K562 (cell line): ENCODE results near the gene JPT1. TPM values are rescaled to one million over a fixed set of nuclear protein-coding genes. Genes with fewer than 3 reads are reported as not detected.

Experiments used
- GTF2A2 ChIP-seq: IDR thresholded peaks from 2 replicates; pipeline ENCODE4 v1.6.1; 2016; ENCODE audit warnings: mild to moderate bottlenecking, missing genetic modification characterization, missing compliant biosample characterization
- HDAC8 ChIP-seq: fragments of 450-650 bp; IDR thresholded peaks from 2 replicates; pipeline ENCODE4 v1.6.1; 2016; ENCODE audit warnings: mild to moderate bottlenecking, missing genetic modification characterization, moderate library complexity, missing compliant biosample characterization
- ID3 ChIP-seq, 2 experiments: fragments of 250-450 bp in 1 of 2; fragments of 450-650 bp in 1 of 2; sonication (Bioruptor Pico) in 1 of 2; IDR thresholded peaks; 2 replicates each; pipeline versions ENCODE4 v1.6.1 to v1.8.0; 2016 to 2021; ENCODE audit warnings: mild to moderate bottlenecking in 2 of 2, moderate library complexity in 2 of 2, missing compliant biosample characterization in 1 of 2, missing genetic modification characterization in 1 of 2
- KLF1 ChIP-seq: fragments of 450-650 bp; IDR thresholded peaks from 2 replicates; pipeline ENCODE4 v1.6.1; 2016; ENCODE audit warnings: missing genetic modification characterization, missing compliant biosample characterization
- MBD1 ChIP-seq: fragments of 250-450 bp; sonication (Bioruptor Pico); IDR thresholded peaks from 2 replicates; pipeline ENCODE4 v1.8.0; 2022; ENCODE audit warnings: inconsistent platforms
- NCOA1 ChIP-seq: fragments of 450-650 bp; IDR thresholded peaks from 2 replicates; pipeline ENCODE4 v1.6.1; 2016; ENCODE audit warnings: low read depth
- NFYB ChIP-seq: IDR thresholded peaks from 2 replicates; pipeline ENCODE4 v1.6.1; 2011; ENCODE audit warnings: mild to moderate bottlenecking, moderate library complexity; ENCODE audit not compliant: insufficient read length; ENCODE audit errors: extremely low read depth
- REST ChIP-seq, 2 experiments: fragments of 450-650 bp; formaldehyde crosslinking in 1 of 2; IDR thresholded peaks; 2 replicates each; pipeline versions ENCODE4 v1.4.0 to v1.6.1; 2014 to 2020; ENCODE audit warnings: mild to moderate bottlenecking in 2 of 2, borderline replicate concordance in 1 of 2, low read depth in 1 of 2
- TARDBP ChIP-seq: fragments of 450-650 bp; IDR thresholded peaks from 2 replicates; pipeline ENCODE4 v1.6.1; 2016
- ZFX ChIP-seq: sonication (generic); formaldehyde crosslinking; IDR thresholded peaks from 2 replicates; pipeline ENCODE4 v1.8.0; 2022; ENCODE audit warnings: mild to moderate bottlenecking, missing genetic modification reagents, moderate library complexity
- polyA plus RNA-seq, 8 experiments: library from polyadenylated mRNA; depleted of rRNA in 4 of 8; stranded (reverse) in 5 of 8; unstranded in 3 of 8; fragments of >200 nt; fragmentation: Nextera tagmentation in 2 of 8; fragmentation: Illumina TruSeq in 1 of 8; extraction: Ambion mirVana in 2 of 8; extraction: Trizol in 1 of 8; gene quantifications; 2 replicates each; pipeline versions ENCODE4 v1.2.1 to v1.2.3, GENCODE V29; 2011 to 2014; ENCODE audit warnings: inconsistent platforms in 1 of 8, missing spikeins in 1 of 8
- total RNA-seq, 7 experiments: library from RNA; depleted of rRNA in 6 of 7; stranded (reverse); fragments of >200 nt in 6 of 7; fragmentation: Illumina TruSeq in 2 of 7; extraction: Trizol in 2 of 7; gene quantifications; 2 replicates each; pipeline versions ENCODE4 v1.2.1 to v1.2.3, GENCODE V29; 2011 to 2021; ENCODE audit warnings: low replicate concordance in 1 of 7
- TF ChIP-seq, protein P1 (sequence below): fragments of 450-650 bp; formaldehyde crosslinking; IDR thresholded peaks from 2 replicates; pipeline ENCODE4 v1.4.0; 2022; ENCODE audit warnings: missing genetic modification characterization
- TF ChIP-seq, protein P2 (sequence below): sonication (generic); formaldehyde crosslinking; IDR thresholded peaks from 2 replicates; pipeline ENCODE4 v1.8.1; 2023; ENCODE audit warnings: mild to moderate bottlenecking, missing genetic modification reagents

Gene JPT1
- total and polyA plus RNA-seq, 9 of the 15 experiments (the other 6 are each of a cell fraction or from before 2014, with no cell fraction given), result 56.7 to 292 (median 144) TPM

GRCh38 chr17:75131278-75132017 lies 22.9 kb downstream of the JPT1 start, which contains the start of gene NT5C (continued):
- no peak for TF ChIP-seq MBD1 (CRISPR knock-in tag)
- TF ChIP-seq ZFX (CRISPR knock-in tag), result peak; percentile 88
- TF ChIP-seq KLF1 (tag), result no peak; the same call in 1 of the 2 replicates
- TF ChIP-seq, protein P1, sequence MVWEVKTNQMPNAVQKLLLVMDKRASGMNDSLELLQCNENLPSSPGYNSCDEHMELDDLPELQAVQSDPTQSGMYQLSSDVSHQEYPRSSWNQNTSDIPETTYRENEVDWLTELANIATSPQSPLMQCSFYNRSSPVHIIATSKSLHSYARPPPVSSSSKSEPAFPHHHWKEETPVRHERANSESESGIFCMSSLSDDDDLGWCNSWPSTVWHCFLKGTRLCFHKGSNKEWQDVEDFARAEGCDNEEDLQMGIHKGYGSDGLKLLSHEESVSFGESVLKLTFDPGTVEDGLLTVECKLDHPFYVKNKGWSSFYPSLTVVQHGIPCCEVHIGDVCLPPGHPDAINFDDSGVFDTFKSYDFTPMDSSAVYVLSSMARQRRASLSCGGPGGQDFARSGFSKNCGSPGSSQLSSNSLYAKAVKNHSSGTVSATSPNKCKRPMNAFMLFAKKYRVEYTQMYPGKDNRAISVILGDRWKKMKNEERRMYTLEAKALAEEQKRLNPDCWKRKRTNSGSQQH (CRISPR knock-in tag), result no peak
- TF ChIP-seq REST (IDR thresholded peaks at IDR 0.05; ENCODE audit: borderline replicate concordance), result peak; percentile 63
- TF ChIP-seq REST (CRISPR knock-in tag; IDR thresholded peaks at IDR 0.05; ENCODE audit: low read depth), result peak; percentile 59; the same call in 1 of the 2 replicates
- 0 out of 2 replicates have a peak, but pooled peaks have one; percentile 46 for TF ChIP-seq TARDBP
- 0 out of 2 replicates have a peak, but pooled peaks have one; percentile 65 for TF ChIP-seq HDAC8 (tag)
- TF ChIP-seq, protein P2, sequence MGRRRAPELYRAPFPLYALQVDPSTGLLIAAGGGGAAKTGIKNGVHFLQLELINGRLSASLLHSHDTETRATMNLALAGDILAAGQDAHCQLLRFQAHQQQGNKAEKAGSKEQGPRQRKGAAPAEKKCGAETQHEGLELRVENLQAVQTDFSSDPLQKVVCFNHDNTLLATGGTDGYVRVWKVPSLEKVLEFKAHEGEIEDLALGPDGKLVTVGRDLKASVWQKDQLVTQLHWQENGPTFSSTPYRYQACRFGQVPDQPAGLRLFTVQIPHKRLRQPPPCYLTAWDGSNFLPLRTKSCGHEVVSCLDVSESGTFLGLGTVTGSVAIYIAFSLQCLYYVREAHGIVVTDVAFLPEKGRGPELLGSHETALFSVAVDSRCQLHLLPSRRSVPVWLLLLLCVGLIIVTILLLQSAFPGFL, result no peak
- no peak for TF ChIP-seq NCOA1
- TF ChIP-seq NFYB, result no peak
- TF ChIP-seq ID3 (CRISPR knock-in tag; IDR thresholded peaks at IDR 0.05), result no peak
- peak; percentile 80 for TF ChIP-seq ID3 (tag; IDR thresholded peaks at IDR 0.05)
- TF ChIP-seq GTF2A2, result no peak
